Hepatocyte (in vitro differentiated cells): ENCODE data around the gene VWA8. TPM values are rescaled to one million over a fixed set of nuclear protein-coding genes. Genes with fewer than 3 reads are reported as not detected.

Experiments used
- DNase-seq: peaks from one replicate; pipeline ENCODE4 v3.0.0-alpha.2; 2016; ENCODE audit warnings: low spot score
- H2AFZ ChIP-seq: fragments of 200-600 bp; sonication (generic); 2 replicates; pipeline ENCODE4 v1.6.0; 2016; ENCODE audit warnings: antibody characterized with exemption, mild to moderate bottlenecking
- H3K27ac ChIP-seq: fragments of 200-600 bp; sonication (generic); 2 replicates; pipeline ENCODE4 v1.5.1; 2016; ENCODE audit warnings: mild to moderate bottlenecking
- H3K27me3 ChIP-seq: fragments of 200-600 bp; sonication (generic); 2 replicates; pipeline ENCODE4 v1.6.1; 2016
- H3K36me3 ChIP-seq: fragments of 200-600 bp; sonication (generic); replicated peaks from 2 replicates; pipeline ENCODE4 v1.5.1; 2016; ENCODE audit warnings: low read depth; ENCODE audit not compliant: insufficient read depth
- H3K4me1 ChIP-seq: fragments of 200-600 bp; sonication (generic); 2 replicates; pipeline ENCODE4 v1.5.1; 2016; ENCODE audit warnings: mild to moderate bottlenecking, moderate library complexity; ENCODE audit not compliant: insufficient read depth
- H3K4me2 ChIP-seq: fragments of 200-600 bp; sonication (generic); 2 replicates; pipeline ENCODE4 v1.6.0; 2016
- H3K4me3 ChIP-seq: fragments of 200-600 bp; sonication (generic); 2 replicates; pipeline ENCODE4 v1.5.1; 2016; ENCODE audit warnings: mild to moderate bottlenecking
- H3K79me2 ChIP-seq: fragments of 200-600 bp; sonication (generic); 2 replicates; pipeline ENCODE4 v1.6.0; 2017; ENCODE audit warnings: mild to moderate bottlenecking
- H3K9me2 ChIP-seq: fragments of 200-600 bp; sonication (generic); replicated peaks from 2 replicates; pipeline ENCODE4 v1.6.0; 2017; ENCODE audit warnings: mild to moderate bottlenecking; ENCODE audit not compliant: insufficient read depth
- H3K9me3 ChIP-seq: fragments of 200-600 bp; sonication (generic); 2 replicates; pipeline ENCODE4 v1.5.1; 2016; ENCODE audit warnings: low read depth, mild to moderate bottlenecking
- H4K20me1 ChIP-seq: fragments of 200-600 bp; sonication (generic); 2 replicates; pipeline ENCODE4 v1.6.0; 2016; ENCODE audit warnings: mild to moderate bottlenecking; ENCODE audit not compliant: insufficient read depth, poor library complexity, severe bottlenecking
- EZH2 ChIP-seq: fragments of 200-600 bp; sonication (generic); IDR thresholded peaks from 2 replicates; pipeline ENCODE4 v1.6.1; 2016; ENCODE audit warnings: antibody characterized with exemption, mild to moderate bottlenecking, borderline replicate concordance
- EZH2phosphoT487 ChIP-seq: fragments of 200-600 bp; sonication (generic); IDR thresholded peaks from one replicate; pipeline ENCODE4 v1.6.1; 2018; ENCODE audit warnings: antibody characterized with exemption, mild to moderate bottlenecking, low read depth, moderate library complexity; ENCODE audit not compliant: unreplicated experiment, severe bottlenecking
- WGBS: methylation state at CpG from one replicate; pipeline ENCODE4 v1.1.6; 2016; ENCODE audit warnings: low lambda C conversion rate; ENCODE audit errors: missing lambda C conversion rate; 5-methylcytosine and 5-hydroxymethylcytosine counted together
- polyA plus RNA-seq: library from polyadenylated mRNA; unstranded; fragments of >200 nt; fragmentation: Nextera tagmentation; extraction: Ambion mirVana; gene quantifications from 2 replicates; pipeline ENCODE4 v1.2.1, GENCODE V29; 2016
- total RNA-seq: library from RNA; depleted of rRNA; stranded (reverse); fragments of >200 nt; gene quantifications from 2 replicates; pipeline ENCODE4 v1.2.3, GENCODE V29; 2014
- TF ChIP-seq, protein P1 (sequence below): fragments of 200-600 bp; sonication (generic); IDR thresholded peaks from 2 replicates; pipeline ENCODE4 v1.5.1; 2016; ENCODE audit warnings: antibody characterized with exemption, mild to moderate bottlenecking; ENCODE audit not compliant: poor library complexity

Gene VWA8
- total and polyA plus RNA-seq, 2 experiments from 2014 or later: 4.9 to 19.5 TPM

DNA sequence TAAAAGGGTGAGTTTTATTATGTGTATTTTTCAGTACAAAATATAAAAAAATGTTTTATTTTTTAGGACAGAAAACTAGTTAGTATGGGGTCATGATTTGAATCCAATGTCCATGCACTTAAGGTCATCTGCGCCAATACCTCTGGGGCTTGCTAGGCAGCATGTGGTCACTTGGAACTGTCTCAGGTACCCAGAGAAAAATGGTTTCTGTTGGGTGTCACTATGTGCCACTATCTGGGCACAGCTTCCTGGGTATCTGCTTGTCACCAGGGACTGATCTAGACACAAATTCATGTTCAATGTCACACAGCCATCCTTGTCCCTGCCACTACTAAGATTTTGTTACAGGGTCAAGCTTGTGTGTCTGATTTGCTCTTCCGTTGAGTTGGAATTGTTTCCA lies 403.2 kb downstream of the VWA8 start:
- no peak for DNase-seq
- 95% methylated on average over 2 of the region's 2 CpGs for WGBS
- Histone ChIP-seq H3K4me1 (peaks cover 11% of the 10 kb centered on the region), H3K9me2 (no peaks in the 10 kb centered on the region), H3K4me2 (no peak overlapping the region), H2AFZ (no peak overlapping the region), H3K4me3 (no peak overlapping the region), H3K27ac (no peak overlapping the region), H3K79me2 (no peaks in the 10 kb centered on the region), H3K27me3 (no peaks in the 10 kb centered on the region), H3K9me3 (no peaks in the 10 kb centered on the region), H4K20me1 (no peaks in the 10 kb centered on the region), H3K36me3 (no peaks in the 10 kb centered on the region)
- TF ChIP-seq EZH2: no peak
- no peak for TF ChIP-seq EZH2phosphoT487
- TF ChIP-seq, protein P1, sequence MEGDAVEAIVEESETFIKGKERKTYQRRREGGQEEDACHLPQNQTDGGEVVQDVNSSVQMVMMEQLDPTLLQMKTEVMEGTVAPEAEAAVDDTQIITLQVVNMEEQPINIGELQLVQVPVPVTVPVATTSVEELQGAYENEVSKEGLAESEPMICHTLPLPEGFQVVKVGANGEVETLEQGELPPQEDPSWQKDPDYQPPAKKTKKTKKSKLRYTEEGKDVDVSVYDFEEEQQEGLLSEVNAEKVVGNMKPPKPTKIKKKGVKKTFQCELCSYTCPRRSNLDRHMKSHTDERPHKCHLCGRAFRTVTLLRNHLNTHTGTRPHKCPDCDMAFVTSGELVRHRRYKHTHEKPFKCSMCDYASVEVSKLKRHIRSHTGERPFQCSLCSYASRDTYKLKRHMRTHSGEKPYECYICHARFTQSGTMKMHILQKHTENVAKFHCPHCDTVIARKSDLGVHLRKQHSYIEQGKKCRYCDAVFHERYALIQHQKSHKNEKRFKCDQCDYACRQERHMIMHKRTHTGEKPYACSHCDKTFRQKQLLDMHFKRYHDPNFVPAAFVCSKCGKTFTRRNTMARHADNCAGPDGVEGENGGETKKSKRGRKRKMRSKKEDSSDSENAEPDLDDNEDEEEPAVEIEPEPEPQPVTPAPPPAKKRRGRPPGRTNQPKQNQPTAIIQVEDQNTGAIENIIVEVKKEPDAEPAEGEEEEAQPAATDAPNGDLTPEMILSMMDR: no peak

DNA sequence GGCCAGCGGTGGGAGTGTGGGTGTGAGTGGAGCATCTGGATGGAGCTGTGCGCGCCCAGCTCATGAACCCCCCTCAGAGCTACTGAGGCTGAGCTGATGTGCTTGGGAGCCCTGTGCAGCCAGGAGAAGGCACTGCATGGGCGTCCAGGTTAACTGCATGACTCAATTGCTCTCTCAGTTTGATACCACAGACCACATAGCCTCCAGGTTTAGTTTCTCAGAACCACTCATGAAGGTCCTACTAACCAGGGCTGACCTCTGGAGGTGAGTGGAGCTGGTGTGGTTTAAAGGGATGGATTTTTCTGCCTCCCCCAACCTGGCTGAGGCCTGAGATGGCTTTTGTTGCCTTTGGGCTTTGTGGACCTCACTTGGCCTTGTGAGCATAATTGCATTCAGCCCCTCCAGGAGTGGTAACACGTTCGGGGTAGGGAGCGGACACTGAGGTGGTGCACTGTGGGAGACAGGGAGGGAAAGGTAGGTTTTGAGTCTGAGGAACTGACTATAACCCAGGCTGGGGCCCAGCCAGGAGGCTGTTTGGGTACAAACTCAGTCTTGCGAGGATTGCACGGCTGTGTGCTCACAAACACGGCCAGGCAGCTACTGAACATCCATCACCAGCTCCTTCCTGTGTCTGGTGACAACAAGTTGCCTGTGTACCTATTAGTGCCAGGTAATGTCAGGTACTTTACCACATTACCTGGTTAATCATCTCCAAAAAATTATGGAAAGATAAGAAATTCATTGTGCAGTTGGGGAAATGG lies 406.1 kb downstream of the VWA8 start:
- Histone ChIP-seq H3K9me2 (no peaks in the 10 kb centered on the region), H3K4me3 (no peak overlapping the region), H3K79me2 (no peaks in the 10 kb centered on the region), H3K4me1 (no peaks in the 10 kb centered on the region), H3K27ac (no peak overlapping the region), H4K20me1 (no peaks in the 10 kb centered on the region), H3K36me3 (no peaks in the 10 kb centered on the region), H3K4me2 (no peak overlapping the region), H3K27me3 (no peaks in the 10 kb centered on the region), H3K9me3 (no peaks in the 10 kb centered on the region), H2AFZ (no peak overlapping the region)
- 95% methylated on average over 10 of the region's 10 CpGs for WGBS
- TF ChIP-seq EZH2: no peak
- no peak for TF ChIP-seq EZH2phosphoT487
- TF ChIP-seq, protein P1: no peak
- no peak for DNase-seq

DNA sequence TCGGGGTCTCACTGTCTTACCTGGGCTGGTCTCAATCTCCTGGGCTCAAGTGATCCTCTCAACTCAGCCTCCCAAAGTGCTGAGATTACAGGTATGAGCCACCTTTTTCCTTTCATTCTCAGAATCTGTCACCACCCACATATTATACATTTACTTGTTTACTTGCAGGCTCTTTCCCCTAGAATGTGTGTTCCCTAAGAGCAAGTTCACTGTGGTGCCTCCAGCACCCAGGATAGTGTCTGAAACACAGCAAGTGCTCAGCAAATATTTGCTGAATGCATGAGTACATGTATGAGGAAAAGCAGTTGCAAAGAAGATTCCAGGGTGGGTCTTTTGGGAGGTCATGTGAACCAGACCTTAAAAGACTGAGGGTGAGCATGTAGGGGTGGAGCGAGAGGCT lies 406.7 kb downstream of the VWA8 start:
- H3K27ac ChIP-seq: no peak overlapping the region
- DNase-seq: no peak
- H3K36me3 ChIP-seq: no peaks in the 10 kb centered on the region
- no peaks in the 10 kb centered on the region for H3K79me2 ChIP-seq
- WGBS: 100% methylated on average over 2 of the region's 2 CpGs
- H2AFZ ChIP-seq: no peak overlapping the region
- no peaks in the 10 kb centered on the region for H3K9me3 ChIP-seq
- no peaks in the 10 kb centered on the region for H3K27me3 ChIP-seq
- TF ChIP-seq EZH2phosphoT487 (no peak), EZH2 (no peak)
- TF ChIP-seq, protein P1: no peak
- H3K4me2 ChIP-seq: no peak overlapping the region
- H4K20me1 ChIP-seq: no peaks in the 10 kb centered on the region
- H3K4me3 ChIP-seq: no peak overlapping the region
- H3K4me1 ChIP-seq: no peaks in the 10 kb centered on the region
- no peaks in the 10 kb centered on the region for H3K9me2 ChIP-seq
